Measurements from ENCODE around the gene PRSS36.
"Not testable (repeated sequence)": the region's sequence is repeated elsewhere in the genome, so short reads cannot be mapped to it uniquely, and the experiment has no call there.

PRSS36 gene

DNA sequence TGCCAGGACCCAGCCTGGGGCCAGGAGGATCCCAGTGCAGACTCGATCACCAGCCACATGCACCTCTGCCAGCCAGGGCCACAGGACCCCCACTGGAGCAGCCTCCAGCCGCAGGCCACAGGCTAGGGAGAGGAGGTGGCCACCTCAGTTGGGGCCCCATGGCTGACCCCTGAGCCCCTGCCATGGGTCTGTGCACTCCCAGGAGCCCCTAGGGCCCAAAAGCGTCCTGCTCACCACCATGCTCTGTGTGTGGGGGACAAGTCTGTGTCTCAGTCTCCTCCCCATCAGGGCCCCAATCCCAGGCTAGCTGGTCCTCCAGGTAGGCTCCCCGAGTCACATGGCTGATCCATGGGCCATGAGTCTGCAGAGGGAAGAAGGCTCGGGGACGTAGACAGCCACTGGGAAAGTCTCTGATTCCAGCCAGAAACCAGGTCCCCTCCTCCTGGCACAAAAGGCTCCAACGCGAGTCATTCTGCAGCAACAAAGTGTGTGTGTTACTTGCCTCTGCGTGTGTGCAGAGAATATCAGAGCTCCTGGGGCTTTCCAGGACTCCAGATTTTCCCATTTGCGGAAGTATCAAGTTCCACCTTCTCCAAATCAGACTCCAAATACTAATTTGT lies 8.3 kb downstream of the PRSS36 start:
- DNase-seq = no peak

DNA sequence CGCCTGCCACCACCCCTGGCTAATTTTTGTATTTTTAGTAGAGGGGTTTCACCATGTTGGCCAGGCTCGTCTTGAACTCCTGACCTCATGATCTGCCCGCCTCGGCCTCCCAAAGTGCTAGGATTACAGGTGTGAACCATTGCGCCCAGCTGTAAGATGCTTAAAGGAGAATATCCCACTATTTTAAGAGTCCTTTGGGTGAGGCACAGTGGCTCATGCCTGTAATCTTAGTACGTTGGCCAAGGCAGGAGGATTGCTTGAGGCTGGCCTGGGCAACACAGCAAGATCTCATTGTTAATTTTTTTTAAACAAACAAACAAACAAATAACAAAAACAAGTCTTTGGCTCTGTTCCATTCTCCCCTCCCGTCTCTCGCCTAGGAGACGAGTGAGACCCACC lies 8.8 kb downstream of the PRSS36 start:
- not testable (repeated sequence) for DNase-seq

DNA sequence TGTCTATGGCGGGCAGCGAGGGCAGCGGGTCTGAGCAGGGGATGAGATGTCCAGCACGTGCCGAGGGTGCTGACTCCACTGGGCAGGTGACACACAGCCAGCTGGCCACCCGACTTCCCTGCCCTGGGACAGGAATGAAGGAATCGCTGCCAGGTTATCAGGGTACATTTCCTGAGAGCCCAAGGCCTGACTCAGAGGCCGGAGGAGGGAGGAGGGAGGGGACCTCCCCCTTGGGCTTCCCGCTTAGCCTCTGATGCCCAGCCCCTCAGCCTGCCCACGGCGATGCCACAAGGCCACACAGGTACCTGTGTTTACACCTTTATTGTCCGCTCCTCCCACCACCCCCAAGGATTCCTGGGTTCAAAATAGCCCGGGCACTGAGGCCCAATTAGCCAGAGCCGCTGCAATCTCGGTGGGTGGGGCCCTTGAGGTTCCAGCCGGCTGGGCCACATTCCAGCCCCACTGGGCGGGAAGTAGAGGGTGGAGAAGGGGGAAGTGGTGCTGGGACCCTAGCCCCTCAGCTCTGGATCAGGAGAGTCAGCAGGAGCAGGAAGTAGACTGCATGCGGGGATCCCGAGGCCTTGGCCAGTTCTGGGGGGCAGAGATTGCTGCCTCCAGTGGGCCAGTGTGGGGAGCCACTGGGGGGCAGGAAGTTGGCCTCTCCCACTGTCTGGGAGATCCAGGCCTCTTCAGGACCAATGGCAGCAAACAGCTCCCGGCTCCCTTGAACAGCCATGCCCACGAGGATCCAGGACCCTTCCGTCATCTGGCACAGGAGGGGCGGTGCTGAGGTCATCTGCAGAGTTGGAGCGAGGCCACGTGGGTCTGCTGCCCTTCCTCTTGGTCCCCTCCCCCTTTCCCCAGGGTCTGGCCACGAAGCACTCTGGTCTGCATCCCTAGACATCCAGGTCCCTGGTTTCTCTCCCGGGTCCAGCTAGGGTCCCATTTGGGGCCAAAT lies 11.0 kb downstream of the PRSS36 start:
- no peak for DNase-seq

DNA sequence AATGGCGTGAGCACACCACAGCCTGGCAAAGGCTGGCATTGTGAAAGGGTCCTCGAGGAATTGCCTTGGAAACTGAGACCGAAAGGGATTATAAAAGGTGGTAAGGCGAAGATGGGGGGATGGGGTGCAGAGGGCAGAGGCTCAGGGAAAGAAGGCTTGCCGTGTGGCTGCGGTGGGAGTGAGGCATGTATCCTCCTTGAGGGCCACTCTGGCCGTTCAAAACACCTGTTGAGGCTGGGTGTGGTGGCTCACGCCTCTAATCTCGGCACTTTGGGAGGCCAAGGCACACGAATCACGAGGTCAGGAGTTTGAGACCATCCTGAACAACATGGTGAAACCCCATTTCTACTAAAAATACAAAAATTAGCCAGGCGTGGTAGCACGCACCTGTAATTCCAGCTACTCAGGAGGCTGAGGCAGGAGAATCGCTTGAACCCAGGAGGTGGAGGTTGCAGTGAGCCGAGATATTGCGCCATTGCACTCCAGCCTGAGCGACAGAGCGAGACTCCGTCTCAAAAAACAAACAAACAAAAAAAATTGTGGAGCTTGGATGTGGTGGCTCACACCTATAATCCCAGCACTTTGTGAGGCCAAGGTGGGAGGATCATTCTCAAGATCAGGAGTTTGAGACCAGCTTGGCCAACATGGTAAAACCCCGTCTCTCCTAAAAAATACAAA lies 12.9 kb downstream of the PRSS36 start:
- not testable (repeated sequence) for DNase-seq

DNA sequence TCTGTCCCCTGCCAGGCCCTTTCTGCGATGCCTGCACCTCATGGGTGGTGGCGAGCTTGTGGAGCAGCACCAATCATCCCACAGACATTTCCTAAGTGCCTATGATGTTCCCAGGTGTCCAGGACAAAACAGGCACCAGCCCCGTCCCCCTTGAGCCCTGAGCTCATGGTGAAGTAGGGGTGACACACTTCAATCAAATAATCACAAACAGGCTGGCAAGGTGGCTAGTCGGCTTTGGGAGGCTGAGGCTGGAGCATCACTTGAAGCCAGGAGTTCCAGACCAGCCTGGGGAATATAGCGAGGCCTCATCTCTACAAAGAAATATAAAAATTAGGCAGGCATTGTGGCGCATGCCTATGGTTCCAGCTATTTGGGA lies 13.6 kb downstream of the PRSS36 start:
- no peak for DNase-seq

DNA sequence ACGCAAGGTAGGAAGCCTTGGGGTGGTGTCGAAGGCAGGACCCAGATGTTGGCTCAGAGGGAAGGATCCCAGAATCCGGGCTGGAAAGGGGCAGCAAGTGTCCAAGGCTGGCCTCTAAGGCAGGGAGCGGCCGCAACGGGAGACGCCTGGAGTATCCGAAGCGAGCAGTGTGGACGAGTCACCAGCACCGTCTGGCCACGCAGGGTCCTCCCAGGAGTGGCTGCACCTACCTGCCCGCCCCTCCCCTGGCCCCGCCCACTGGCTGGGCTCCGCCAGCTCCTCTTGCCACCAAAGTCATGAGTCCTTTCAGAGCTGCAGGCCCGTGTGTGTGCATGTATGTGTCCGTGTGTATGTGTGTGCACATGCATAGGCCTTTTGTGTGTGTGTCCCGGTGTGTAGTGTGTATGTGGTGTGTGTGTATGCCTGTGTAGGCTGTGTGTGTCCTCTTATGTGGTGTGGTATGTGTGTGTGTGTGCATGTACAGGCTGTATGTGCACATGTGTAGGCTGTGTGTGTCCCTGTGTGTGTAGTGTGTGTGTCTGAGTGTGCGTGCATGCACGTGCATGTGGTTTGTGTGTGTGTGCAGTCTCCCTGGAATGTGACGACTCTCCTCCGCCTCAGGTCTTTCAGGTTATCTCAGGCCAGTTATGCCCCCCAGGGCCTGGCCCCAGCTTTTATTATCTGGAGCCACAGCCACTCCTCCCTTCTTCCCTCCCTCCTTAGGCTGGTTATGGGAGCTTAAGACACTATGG lies 14.2 kb downstream of the PRSS36 start, which contains the start of gene PRSS8:
Gene PRSS8 (minus strand): TSS at position 193 of the 752 bp plus-strand sequence. CDS start 229 bp downstream, outside the sequence.
- no peak for DNase-seq

DNA sequence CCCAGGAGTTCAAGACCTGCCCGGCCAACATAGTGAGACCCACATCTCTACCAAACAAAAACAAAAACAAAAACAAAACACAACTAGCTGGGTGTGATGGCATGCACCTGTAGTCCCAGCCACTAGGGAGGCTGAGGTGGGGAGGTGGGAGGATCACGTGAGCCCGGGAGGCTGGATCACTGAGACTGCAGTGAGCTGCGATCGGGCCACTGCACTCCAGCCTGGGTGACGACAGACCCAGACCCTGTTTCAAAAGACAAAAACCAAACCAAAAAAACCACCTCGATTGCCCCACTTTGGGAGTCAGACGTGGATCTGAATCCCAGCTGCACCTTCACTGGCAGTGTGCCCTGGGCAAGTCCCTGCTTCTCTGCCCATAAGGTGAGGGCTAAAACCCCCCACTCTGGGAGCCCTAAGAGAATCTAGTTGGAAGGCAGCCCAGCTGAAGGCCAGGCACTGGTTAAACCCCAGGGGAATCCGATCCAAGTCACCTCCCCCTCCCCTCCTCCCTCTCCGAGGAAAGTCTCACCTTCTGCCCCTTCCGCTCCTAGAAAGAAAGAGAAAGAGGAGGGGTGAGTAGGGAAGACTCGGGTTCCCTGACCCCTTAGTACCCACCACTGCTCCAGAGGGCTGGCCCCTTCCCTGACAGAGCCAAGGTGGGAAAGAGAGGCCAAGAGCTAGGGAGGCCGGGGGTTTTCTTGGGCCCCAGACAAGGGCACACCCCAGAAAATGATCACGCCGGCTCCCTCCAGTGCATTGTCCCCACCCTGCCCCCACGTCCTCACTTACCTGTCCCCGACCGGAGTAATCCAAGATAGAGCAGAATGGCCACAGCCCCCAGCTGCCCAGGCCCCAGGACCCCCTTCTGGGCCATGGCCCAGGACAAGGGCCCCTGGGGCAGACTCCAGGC lies 15.0 kb downstream of the PRSS36 start:
- no peak for DNase-seq

DNA sequence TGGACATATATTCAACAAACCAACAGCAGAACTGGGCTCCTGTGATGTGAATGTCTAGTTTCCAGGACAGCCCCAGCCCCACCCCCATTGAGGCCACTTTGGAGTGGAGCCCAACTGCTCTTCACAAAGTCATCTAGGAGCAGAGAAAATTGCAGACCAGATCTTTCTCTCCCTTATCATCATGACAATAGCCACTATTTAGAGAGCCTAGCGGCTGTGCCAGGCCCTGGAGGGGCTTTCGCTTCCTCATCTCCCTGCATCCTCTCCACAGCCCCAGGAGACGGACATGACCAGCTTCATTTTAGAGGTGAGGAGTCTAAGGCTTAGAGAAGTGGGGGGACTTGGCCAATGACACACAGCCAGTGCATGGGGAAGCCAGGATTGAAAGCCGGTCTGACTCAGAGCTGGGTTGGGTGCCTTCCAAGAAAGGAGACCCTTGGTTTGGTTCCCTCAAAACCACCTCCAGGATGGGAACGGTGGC lies 15.7 kb downstream of the PRSS36 start:
- no peak for DNase-seq

DNA sequence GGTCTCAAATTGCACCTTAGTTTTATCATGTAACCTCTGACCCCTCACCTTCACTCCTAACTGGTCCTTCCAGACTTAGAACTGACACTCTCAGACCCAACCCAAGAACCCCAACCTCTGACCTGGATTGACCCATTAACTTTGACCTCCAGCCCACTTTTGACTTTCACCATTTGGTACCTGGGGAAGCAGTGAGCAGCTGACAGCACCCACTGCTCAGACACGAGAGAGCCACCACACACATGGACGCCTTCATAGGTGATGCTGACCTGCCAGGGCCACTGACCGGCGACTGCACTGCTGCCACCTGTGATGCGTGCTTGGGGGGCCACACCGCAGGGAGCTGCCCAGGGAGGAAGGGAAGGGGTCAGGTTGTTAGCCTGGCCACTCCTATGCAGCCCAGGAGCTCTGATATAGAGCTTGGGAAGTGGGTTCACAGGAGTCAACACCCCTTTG lies 16.8 kb downstream of the PRSS36 start:
- DNase-seq = no peak

DNA sequence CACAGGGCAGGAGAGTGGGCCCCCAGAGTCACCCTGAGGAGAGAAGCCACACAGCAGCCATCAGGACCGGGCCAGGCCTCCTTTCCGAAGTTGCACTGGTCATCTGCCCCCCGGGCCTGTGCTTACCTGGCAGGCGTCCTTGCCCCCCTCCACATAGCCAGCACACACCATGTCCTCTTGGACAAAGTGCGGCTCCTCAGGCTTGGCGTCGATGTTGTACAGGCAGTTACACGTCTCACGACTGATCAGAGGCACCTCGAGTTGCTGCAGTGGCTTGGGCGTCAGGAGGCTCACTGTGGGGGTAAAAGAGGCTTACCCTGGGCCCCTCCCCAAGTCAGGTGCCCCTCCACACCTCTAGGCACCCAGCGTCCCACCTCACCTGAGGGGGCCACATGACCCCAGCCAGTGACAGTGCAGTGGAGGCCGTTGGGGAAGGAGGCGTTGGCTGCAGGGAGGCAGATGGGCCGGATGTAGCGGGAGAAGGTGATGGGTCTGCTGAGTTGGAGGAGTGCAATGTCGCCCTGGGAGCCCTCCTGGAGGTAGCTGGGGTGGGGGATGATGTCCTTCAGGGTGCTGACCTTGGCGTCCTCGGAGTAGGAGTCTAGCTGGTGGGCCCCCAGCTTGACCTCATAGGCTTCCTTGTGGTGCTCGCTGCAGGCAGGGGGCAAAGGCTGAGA lies 17.4 kb downstream of the PRSS36 start:
- no peak for DNase-seq

DNA sequence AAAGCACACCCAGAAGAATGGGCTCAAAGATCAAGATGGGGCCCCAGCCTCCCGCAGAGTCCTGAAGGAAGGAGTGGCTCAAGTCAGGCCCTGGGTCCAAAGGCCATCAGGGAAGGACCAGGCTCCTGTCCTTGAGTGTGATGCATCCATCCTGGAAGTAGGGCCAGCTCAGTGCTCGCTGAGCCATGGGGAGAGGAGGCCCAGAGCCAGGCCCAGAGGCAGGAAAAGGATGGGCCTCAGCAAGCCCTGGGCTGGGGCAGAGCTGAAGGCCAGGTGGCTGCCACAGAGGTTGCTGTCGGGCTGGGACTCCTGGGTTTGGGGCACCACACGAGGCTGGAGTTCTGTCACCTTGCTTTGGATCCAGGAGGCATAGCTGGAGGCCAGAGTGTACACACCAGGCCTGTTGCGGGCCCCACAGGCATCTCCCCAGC lies 18.0 kb downstream of the PRSS36 start:
- no peak for DNase-seq

DNA sequence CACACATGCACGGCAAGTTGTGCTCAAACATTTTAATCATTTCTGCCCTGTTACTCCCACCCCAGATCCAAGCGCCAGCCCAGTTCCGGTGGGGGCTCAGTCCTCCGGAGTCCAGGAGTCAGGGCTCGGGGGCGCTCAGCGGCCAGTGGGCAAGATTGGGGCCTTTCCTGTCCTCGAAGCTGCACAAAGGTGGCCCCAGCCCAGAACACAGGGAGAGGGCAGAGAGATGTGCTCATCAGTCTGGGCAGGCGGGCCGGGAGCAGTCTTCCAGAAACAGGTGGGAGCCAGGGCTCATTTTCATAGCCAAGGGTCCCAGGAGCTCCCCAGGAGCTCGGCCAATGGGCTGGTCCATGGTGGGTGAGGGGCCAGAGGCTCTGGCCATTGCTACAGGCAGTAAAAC lies 18.4 kb downstream of the PRSS36 start:
- no peak for DNase-seq

DNA sequence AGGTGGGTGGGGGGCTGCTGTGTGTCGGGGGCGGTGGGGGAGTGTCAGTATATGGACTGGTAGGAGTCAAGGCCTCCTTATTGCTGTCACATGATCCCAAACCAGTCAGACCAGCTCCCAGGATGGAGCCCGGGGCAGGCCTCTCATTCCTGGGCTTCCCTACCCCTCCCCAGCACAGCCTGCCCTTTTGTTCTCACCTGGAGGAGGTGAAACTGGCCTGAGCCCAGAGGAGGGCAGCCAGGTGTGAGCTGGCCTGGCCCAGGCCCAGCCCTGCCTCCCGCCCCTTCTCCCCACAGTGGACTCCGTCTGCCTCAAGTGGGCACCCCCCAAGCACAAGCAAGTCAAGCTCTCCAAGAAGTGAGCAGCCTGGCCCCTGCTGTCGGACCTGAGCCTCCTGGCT lies 19.0 kb downstream of the PRSS36 start:
- no peak for DNase-seq

DNA sequence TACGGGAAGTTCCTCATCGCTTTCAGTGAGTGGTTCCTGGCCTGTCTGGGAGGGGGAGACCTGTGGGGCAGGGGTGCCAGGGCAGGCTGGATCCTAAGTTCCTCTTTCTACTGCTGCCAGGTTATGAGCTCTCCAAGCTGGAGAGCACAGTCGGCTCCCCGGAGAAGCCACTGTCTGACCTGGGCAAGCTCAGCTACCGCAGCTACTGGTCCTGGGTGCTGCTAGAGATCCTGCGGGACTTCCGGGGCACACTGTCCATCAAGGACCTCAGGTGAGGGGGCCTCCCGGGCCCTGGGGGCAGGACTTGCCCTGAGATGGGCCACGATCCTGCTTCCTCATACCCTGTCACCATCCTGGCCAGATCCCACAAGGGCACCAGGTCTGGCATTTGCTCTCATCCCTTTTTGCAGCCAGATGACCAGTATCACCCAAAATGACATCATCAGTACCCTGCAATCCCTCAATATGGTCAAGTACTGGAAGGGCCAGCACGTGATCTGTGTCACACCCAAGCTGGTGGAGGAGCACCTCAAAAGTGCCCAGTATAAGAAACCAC lies 19.5 kb downstream of the PRSS36 start:
- DNase-seq = no peak

DNA sequence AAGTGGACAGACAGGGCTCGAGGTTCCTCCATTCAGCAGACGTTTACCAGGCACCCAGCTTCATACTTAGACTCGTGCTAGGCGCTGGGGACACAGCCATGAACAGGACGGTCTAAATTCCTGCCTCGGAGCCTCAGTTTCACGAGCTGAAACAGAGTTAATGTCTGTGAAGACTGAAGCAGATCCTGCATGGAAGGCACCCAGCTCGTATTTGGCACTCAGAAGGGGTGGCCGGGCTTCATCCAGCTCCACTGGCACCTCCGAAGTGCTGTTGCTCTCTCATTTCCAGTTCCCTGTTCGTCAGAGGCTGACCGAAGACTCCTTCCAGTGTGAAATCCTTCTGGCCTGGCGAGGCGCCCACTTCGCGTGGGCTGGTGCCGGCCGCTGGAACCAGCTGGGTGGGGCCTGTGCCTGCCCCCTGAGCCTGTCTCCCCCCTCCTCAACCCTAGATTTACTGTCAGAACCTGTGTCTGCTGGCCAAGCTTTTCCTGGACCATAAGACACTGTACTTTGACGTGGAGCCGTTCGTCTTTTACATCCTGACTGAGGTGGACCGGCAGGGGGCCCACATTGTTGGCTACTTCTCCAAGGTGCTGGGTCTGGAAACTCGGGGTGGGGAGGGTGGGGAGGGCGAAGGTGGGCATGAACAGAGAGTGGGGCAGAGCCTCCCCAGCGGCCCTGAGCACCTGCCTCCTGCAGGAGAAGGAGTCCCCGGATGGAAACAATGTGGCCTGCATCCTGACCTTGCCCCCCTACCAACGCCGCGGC lies 20.1 kb downstream of the PRSS36 start:
- no peak for DNase-seq

DNA sequence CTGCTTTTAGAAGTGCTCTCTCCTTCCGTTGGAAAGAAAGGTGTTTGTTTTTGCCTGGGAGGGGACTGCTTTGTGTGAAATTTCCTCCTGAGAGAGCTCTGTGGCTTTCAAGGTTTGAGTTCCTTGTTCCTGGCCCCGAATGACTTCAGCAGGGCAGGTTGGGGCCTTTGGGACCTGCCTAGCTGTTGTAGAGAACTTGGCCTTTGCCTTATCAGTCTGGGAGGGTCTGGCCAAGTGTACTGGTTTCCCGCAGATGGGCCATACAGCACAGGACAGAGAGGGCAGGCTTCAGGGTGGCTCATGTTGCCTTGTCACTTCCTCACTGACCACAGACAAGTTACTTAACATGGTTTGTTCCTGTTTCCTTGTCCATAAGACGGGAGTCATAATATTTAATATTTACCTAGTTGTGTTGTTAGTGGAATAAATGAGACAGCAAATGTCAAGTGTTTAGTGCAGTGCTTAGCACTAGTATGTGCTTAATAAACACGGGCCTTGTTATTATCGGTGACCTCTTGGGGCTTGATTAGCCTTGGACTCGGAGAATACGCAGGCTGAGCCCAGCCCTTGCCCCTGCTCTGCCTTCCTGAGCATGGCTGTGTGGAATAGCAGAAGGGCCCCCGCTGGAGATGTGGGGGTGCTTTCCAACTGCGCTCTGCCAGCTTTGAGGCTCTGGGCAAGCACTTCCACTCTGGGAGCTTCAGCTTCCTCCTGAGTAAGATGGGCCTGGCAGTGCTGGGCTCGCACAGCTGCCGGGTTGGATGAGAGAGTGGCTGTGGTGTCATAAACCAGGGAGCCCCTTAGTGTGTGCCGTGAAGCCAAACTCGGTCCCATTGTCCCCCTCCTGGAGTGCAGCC lies 20.9 kb downstream of the PRSS36 start:
- DNase-seq = no peak

DNA sequence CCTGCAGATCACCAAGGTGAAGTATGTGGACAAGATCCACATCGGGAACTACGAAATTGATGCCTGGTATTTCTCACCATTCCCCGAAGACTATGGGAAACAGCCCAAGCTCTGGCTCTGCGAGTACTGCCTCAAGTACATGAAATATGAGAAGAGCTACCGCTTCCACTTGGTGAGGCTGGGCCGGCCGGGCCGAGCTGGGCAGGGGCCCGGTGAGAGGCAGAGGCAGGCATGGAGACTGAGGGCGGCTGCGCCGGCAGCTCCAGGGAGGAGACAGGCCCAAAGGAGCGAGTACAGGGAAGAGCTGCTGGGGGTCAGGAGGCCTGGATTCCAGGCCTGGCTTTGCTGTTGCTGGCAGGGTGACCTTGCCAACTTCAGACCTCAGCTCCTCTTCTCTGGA lies 22.7 kb downstream of the PRSS36 start:
- no peak for DNase-seq

DNA sequence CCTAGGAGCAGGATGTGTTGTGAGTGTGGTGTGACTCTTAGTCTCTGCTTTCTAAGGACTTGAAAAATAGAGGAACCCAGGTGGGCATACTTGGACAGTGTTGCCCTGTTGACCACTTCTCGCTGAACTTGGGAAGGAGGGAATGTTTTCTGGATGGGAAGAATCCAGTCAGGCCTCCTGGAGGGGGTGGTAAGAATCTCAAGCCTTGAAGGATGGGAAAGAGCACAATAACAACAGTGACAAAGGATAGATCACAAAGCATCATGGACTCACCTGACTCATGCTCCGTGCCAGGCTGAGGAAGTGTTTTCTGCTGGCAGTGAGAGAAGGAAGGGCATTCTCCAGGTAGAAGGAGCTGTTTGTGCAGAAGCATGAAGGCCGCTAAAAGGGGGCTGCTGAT lies 24.0 kb downstream of the PRSS36 start:
- no peak for DNase-seq

DNA sequence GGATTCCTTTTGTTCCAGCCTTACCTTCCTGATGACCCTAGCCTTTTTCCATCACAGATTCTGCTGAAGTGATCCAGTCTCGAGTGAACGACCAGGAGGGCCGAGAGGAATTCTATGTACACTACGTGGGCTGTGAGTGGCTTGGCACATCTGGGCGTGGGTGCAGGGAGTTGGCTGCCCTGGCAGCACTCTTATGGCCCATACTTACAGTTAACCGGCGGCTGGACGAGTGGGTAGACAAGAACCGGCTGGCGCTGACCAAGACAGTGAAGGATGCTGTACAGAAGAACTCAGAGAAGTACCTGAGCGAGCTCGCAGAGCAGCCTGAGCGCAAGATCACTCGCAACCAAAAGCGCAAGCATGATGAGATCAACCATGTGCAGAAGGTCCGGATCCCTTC lies 29.7 kb downstream of the PRSS36 start:
- no peak for DNase-seq
